Activated CD8-positive, alpha-beta T cell treated with anti-CD3 and anti-CD28 coated beads for 36 hours (primary cell): ENCODE results near the gene COX19. TPM values are rescaled to one million over a fixed set of nuclear protein-coding genes. Genes with fewer than 3 reads are reported as not detected.

ENCODE experiments used
- ATAC-seq: fragments of 200-7000 bp; cut with Tn5 transposase; one replicate; pipeline ENCODE4 v1.10.0; 2021; ENCODE audit warnings: mild to moderate bottlenecking, moderate library complexity
- CTCF ChIA-PET: fragments of 350-600 bp; sonication (Branson Sonifier 250); formaldehyde crosslinking; loops from one replicate; lab custom pipeline; 2021; ENCODE audit warnings: antibody characterized with exemption; lab: Charles Lee
- POLR2A ChIA-PET: fragments of 350-600 bp; sonication (Branson Sonifier 250); formaldehyde crosslinking; loops from one replicate; lab custom pipeline; 2021; ENCODE audit warnings: antibody characterized with exemption; lab: Charles Lee
- DNase-seq: peaks from one replicate; pipeline ENCODE4 v3.0.0-alpha.2; 2020
- H3K27ac Mint-ChIP-seq: one replicate; pipeline ENCODE4 v1.8.0; 2021; ENCODE audit warnings: mild to moderate bottlenecking, mixed read lengths
- H3K27me3 Mint-ChIP-seq: one replicate; pipeline ENCODE4 v1.8.0; 2021; ENCODE audit warnings: mixed read lengths
- H3K36me3 Mint-ChIP-seq: one replicate; pipeline ENCODE4 v1.8.0; 2021; ENCODE audit warnings: low read depth, mixed read lengths
- H3K4me1 Mint-ChIP-seq: one replicate; pipeline ENCODE4 v1.8.0; 2021; ENCODE audit warnings: low read depth, mixed read lengths
- H3K4me3 Mint-ChIP-seq: one replicate; pipeline ENCODE4 v1.8.0; 2021; ENCODE audit warnings: mild to moderate bottlenecking, moderate library complexity, mixed read lengths
- H3K9me3 Mint-ChIP-seq: one replicate; pipeline ENCODE4 v1.8.0; 2021; ENCODE audit warnings: mixed read lengths
- CTCF ChIP-seq: fragments of 200-600 bp; IDR thresholded peaks from one replicate; pipeline ENCODE4 v1.8.0; 2022; ENCODE audit warnings: antibody characterized with exemption, mild to moderate bottlenecking
- intact Hi-C: fragments of 100-400 bp; cut with micrococcal nuclease; formaldehyde crosslinking; loops from one replicate; pipeline ENCODE4 v1.10.0; 2022
- total RNA-seq, 2 experiments: library from RNA; stranded (reverse); gene quantifications; one replicate each; pipeline ENCODE4 v1.2.3, GENCODE V29; 2021

Gene COX19
- total RNA-seq, 2 experiments from 2014 or later = 15.5 to 18.0 TPM

DNA sequence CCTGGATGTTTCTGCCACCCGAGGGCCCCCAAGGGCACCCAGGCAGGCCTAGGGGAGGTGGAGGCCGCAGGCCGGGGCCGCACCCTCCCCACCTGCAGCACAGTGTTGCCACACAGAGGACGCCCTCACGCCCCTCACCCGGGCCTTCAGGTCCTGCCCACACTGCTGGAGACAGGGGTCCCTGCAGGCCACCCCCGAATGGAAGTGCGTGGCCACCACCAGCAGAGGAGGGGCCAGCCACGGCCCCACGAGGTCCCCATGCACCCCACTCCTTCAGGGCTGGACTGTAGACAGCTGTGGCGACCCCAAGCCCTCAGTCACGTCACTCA is 56.3 kb downstream of the COX19 start:
- TF ChIP-seq CTCF = no peak
- no peak overlapping the region for H3K4me3 Mint-ChIP-seq
- H3K4me1 Mint-ChIP-seq = peaks cover 37% of the 10 kb centered on the region
- no peak for DNase-seq
- POLR2A ChIA-PET = no interaction called here
- intact Hi-C loops = no loop called here
- H3K36me3 Mint-ChIP-seq = peaks cover 2% of the 10 kb centered on the region
- no peak for ATAC-seq
- H3K27ac Mint-ChIP-seq = no peak overlapping the region
- CTCF ChIA-PET = no interaction called here
- no peaks in the 10 kb centered on the region for H3K27me3 Mint-ChIP-seq
- no peaks in the 10 kb centered on the region for H3K9me3 Mint-ChIP-seq

DNA sequence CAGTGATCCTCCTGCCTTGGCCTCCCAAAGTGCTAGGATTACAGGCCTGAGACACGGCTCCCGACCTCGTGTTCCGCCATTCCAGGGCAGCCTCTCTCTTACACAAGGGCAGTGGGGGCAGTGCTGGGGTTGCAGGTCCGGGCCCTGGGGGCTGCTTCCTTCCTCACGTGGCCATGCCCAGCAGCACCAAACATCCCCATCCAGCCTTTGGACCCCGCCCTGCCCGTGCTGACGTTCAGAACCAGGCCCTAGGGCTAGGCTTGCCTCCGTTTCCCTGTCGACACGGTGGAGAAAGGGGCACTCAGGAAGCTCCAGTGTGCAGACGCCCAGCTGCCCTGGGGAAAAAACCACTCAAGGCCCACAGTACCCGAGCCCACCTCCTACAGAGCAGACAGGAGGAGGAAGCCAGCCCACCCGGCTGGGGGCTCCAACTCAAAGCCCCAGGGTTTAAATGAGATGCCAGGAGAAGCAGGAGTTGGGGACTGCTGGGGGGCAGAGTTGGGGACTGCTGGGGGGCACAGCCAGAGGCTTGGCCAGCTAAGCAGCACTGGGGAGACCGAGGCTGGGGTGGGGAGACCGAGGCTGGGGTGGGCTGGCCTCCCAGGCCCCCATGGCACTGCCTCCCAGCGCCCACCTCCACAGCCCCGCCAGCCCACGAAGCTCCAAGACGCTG is 56.8 kb downstream of the COX19 start:
- no peak overlapping the region for H3K4me3 Mint-ChIP-seq
- TF ChIP-seq CTCF = no peak
- no peak for ATAC-seq
- no peak for DNase-seq
- peaks cover 35% of the 10 kb centered on the region for H3K4me1 Mint-ChIP-seq
- H3K36me3 Mint-ChIP-seq = peaks cover 2% of the 10 kb centered on the region
- intact Hi-C loops = no loop called here
- H3K9me3 Mint-ChIP-seq = no peaks in the 10 kb centered on the region
- H3K27ac Mint-ChIP-seq = no peak overlapping the region
- ChIA-PET CTCF (interaction anchor here (1.0 kb wide), 1 partner anchor 49 kb away, joined by 3 read pairs; no protein-coding TSS in a partner anchor), POLR2A (interaction anchor here (0.8 kb wide), 1 partner anchor 19 kb away, joined by 3 read pairs; no protein-coding TSS in a partner anchor)
- H3K27me3 Mint-ChIP-seq = no peaks in the 10 kb centered on the region

DNA sequence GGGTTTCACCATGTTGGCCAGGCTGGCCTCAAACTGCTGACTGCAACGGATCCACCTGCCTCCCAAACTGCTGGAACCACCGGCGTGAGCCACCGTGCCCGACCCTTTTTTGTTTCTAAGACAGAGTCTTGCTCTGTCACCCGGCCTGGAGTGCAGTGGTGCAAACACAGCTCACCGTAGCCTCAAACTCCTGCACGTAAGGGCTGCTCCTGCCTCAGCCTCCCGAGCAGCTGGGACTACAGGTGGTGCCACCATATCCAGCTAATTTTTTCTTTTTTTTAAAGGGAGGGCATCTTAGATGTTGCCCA is 57.3 kb downstream of the COX19 start:
- DNase-seq (no peak), ATAC-seq (no peak)
- TF ChIP-seq CTCF = no peak
- intact Hi-C loops = no loop called here
- no peaks in the 10 kb centered on the region for H3K27me3 Mint-ChIP-seq
- peaks cover 30% of the 10 kb centered on the region for H3K4me1 Mint-ChIP-seq
- no peaks in the 10 kb centered on the region for H3K9me3 Mint-ChIP-seq
- H3K4me3 Mint-ChIP-seq = no peak overlapping the region
- POLR2A ChIA-PET = interaction anchor here (0.8 kb wide), 1 partner anchor 19 kb away, joined by 3 read pairs; no protein-coding TSS in a partner anchor
- peaks cover 2% of the 10 kb centered on the region for H3K36me3 Mint-ChIP-seq
- CTCF ChIA-PET = interaction anchor here (1.0 kb wide), 1 partner anchor 49 kb away, joined by 3 read pairs; no protein-coding TSS in a partner anchor
- no peak overlapping the region for H3K27ac Mint-ChIP-seq

- Mint-ChIP-seq H3K4me1 (peaks cover 27% of the 10 kb centered on the region), H3K4me3 (no peak overlapping the region), H3K9me3 (no peaks in the 10 kb centered on the region), H3K27ac (no peak overlapping the region), H3K27me3 (no peaks in the 10 kb centered on the region), H3K36me3 (peaks cover 2% of the 10 kb centered on the region)
- ATAC-seq = no peak
- TF ChIP-seq CTCF = no peak
- DNase-seq = no peak
- POLR2A ChIA-PET = interaction anchor here (0.8 kb wide), 1 partner anchor 18 kb away, joined by 3 read pairs; no protein-coding TSS in a partner anchor
- intact Hi-C loops = no loop called here
- CTCF ChIA-PET = interaction anchor here (1.0 kb wide), 1 partner anchor 50 kb away, joined by 3 read pairs; no protein-coding TSS in a partner anchor
Measured at GRCh38 chr7:917255-918117, 57.9 kb downstream of the COX19 start.
